ENCODE data around the gene TNFRSF21.
"Not testable (repeated sequence)": the region's sequence is repeated elsewhere in the genome, so short reads cannot be mapped to it uniquely, and the experiment has no call there.

The TNFRSF21 gene

GRCh38 chr6:47286301-47286700 lies 23.4 kb downstream of the TNFRSF21 start:
- DNase-seq (ENCODE audit: low read depth), result no peak

DNA sequence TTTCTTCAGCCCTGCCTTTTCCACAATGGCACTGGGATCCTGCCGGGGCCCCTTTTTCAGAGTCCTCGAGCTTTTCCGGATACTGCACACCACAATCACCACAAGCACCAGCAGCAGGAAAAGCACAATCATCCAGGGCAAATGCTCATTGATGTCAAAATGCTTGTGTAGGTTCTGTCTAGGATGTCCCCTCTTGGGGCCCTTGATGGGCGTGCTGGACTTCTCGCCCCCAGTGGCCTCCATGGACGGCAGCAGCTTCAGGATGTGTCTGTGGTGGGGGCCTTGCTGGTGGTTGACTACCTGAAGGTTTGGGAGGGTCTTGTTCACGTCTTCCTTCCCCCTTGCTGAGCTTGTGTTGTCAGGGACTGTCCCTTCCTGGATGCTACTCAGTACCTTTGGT lies 25.7 kb downstream of the TNFRSF21 start:
- no peak for DNase-seq (ENCODE audit: low read depth)

- no peak for DNase-seq (ENCODE audit: low read depth)
These were observed 31.2 kb downstream of the TNFRSF21 start for GRCh38 chr6:47278545-47278944.

- no peak for DNase-seq (ENCODE audit: low read depth)
These were observed 32.0 kb downstream of the TNFRSF21 start for GRCh38 chr6:47277702-47278101.

GRCh38 chr6:47276377-47276776 lies 33.3 kb downstream of the TNFRSF21 start:
- no peak for DNase-seq (ENCODE audit: low read depth)

GRCh38 chr6:47275640-47276039 lies 34.1 kb downstream of the TNFRSF21 start:
- DNase-seq (ENCODE audit: low read depth), result no peak

DNA sequence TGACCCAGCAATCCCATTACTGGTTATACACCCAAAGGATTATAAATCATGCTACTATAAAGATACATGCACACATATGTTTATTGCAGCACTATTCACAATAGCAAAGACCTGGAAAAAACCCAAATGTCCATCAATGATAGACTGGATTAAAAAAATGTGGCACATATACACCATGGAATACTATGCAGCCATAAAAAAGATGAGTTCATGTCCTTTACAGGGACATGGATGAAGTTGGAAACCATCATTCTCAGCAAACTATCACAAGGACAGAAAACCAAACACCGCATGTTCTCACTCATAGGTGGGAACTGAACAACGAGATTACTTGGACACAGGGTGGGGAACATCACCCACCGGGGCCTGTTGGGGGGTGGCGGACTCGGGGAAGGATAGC lies 34.6 kb downstream of the TNFRSF21 start:
- DNase-seq (ENCODE audit: low read depth), result not testable (repeated sequence)

DNA sequence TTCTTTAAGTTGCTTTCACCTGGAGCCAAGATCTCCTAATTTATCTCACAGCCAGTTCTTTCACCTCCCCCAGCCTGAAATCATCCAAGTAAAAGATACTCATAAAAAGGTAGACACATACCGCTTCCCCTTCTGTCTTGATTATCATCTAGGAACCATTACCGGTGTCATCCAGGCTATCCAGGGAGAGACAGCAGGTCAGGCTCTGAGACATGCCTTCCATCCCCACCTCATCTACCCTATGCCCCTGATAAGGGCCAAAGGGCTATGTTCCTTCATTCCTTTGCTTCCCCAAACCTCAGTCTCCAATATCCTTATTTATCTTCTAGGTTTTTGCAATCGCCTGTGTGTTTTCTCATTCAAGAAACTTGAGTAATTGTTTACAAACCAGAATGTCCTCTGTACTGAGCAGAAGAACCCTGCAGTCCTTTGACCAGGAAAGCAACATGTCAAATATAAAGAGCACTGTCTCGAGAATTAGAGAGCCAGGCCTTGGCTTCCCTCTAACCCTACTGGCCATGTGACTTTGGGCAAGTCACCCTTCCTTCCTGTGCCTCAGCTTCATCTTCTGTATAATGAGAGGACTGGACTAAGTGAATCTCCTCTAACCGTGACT lies 41.0 kb downstream of the TNFRSF21 start:
- DNase-seq (ENCODE audit: low read depth), result no peak

- no peak for DNase-seq (ENCODE audit: low read depth)
These were observed 42.4 kb downstream of the TNFRSF21 start for GRCh38 chr6:47267301-47267700.

DNA sequence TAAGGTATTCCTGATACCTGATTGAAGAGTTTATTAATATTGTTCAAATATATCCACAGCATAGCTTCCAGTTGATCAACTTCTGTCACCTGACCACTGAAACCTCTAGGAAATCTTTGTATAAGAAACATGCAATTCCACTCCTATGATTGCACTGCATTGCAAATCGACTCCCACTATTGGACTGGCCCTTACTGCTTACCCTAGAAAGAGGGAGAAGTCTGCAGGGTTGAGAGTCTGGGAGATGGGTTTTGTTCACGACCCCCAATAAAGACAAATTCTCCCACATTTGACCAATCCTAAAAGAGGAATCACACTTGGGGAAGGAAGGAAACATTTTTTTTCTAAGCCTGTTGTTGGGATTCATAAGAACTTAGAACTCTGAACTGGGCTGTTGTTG lies 43.7 kb downstream of the TNFRSF21 start:
- DNase-seq (ENCODE audit: low read depth), result no peak

DNA sequence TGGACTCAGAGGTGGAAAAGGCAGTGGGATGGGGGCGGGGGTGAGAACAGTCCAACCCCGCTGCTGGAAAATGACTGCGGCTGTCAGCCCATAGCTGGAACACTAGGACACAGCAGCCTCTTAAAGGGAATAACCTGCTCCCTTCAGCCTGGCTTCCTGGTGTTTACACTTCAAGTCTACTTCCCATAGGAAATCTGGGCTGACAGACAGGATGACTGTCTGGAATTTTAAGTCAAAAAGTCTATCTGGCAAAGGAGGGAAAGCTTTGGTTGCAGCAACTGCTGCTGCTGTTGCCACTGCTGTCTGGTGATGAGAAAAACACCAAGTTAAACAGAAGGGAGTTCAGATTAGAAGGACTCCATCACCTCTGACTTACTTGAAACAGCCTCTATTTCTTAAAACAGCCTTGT lies 44.9 kb downstream of the TNFRSF21 start:
- DNase-seq (ENCODE audit: low read depth), result no peak

DNA sequence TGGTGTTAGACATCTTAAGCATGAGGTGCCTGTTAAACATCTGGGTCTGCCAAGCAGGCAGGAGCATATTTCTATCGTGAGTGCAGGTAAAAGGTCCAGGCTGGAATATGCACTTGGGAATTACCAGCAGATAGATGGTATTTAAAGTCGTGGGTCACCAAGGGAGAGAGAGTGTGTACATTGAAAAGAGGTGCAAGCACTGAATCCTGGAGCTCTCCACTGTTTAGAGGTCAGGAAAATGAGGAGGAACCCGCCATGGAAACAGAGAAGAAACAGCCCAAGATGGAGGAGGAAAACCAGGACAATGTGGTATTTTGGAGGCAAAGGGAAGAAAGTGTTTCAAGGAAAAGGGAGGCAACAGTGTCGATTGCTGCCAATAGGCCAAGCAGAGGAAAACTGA lies 46.4 kb downstream of the TNFRSF21 start:
- DNase-seq (ENCODE audit: low read depth), result no peak

DNA sequence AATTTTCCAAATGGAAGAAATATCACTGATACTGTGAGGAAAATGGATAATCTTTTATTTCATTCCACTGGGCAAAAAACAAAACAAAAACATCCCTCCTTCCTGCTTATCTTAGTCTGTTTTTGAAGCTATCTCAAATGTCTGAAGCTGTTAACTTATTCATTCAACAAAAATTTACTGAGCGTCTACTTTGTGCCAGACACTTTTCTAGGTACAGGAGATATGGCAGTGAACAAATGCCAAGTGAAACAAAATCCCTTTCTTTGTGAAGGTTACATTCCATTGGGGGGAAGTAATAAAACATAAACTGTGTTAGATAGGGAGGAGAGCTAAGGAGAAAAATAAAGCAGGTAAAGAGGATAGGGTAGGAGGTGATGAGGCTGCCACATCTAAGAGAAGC lies 47.5 kb downstream of the TNFRSF21 start:
- DNase-seq (ENCODE audit: low read depth), result no peak

- no peak for DNase-seq (ENCODE audit: low read depth)
These were observed 48.5 kb downstream of the TNFRSF21 start for GRCh38 chr6:47261191-47261590.

- no peak for DNase-seq (ENCODE audit: low read depth)
These were observed 49.7 kb downstream of the TNFRSF21 start for GRCh38 chr6:47260021-47260420.

- DNase-seq (ENCODE audit: low read depth), result no peak
These were observed 50.9 kb downstream of the TNFRSF21 start for GRCh38 chr6:47258724-47259347.

- no peak for DNase-seq (ENCODE audit: low read depth)
These were observed 52.5 kb downstream of the TNFRSF21 start for GRCh38 chr6:47256981-47257730.

DNA sequence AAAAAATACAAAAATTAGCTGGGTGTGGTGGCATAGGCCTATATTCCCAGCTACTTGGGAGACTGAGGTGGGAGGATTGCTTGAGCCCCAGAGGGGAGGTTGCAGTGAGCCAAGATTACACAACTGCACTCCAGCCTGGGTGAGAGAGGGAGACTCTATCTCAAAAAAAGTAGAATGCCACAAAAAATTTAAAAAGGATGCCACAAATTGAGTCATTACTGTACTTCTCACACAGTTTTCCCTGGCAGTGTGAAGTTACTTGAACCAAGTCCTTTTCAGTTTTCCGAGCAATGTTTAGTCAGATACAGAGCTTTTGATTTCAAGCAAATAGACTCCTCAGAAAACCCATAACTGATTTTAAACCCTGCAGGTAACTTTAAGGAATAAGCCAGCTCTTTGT lies 53.3 kb downstream of the TNFRSF21 start:
- DNase-seq (ENCODE audit: low read depth), result no peak

DNA sequence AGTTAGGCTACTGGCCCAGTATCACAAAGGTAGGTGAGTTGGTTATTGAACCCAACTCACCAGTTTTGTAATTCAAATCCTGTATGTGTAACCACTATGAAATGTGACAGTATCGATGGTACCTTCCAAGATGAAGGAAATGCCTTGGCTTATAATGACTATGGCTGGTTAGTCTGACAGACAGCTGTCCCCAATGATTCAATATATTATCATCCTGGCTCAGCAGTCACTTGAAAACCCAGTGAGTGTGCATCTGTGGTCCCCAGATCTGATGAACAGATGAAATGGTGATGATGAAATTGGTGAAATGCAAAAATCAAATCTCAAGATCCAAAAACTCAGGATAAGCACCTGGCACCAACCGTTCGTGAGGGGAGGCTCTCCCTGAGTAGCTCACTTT lies 54.8 kb downstream of the TNFRSF21 start:
- no peak for DNase-seq (ENCODE audit: low read depth)

DNA sequence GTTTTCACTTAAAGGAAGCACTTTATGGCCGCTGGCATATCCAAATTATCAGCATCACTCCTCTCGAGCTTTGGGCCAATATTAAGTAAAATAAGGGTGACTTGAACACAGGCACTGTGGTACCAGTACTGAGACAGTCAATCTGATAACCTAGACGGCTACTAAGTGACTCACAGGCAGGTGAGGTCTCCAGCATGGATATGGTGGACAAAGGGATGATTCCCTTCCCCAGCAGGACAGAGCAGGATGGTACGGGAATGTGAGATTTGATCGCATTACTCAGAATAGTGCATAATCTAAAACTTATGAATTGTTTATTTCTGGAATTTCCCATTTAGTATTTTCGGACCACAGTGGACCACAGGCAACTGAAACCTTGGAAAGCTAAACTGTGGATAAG lies 55.7 kb downstream of the TNFRSF21 start:
- DNase-seq (ENCODE audit: low read depth), result no peak

- no peak for DNase-seq (ENCODE audit: low read depth)
These were observed 56.6 kb downstream of the TNFRSF21 start for GRCh38 chr6:47253136-47253535.

GRCh38 chr6:47252633-47253032 lies 57.1 kb downstream of the TNFRSF21 start:
- DNase-seq (ENCODE audit: low read depth), result no peak

GRCh38 chr6:47251396-47251795 lies 58.3 kb downstream of the TNFRSF21 start:
- no peak for DNase-seq (ENCODE audit: low read depth)

- DNase-seq (ENCODE audit: low read depth), result no peak
These were observed 59.4 kb downstream of the TNFRSF21 start for GRCh38 chr6:47250302-47250701.

Measured in stimulated activated CD8-positive, alpha-beta memory T cell treated with anti-CD3 and anti-CD28 coated beads, Interleukin-4, amount 100 ng/mL, for 24 hours (primary cell).